Subcutaneous adipose tissue (tissue), 4 donors: ENCODE results near the gene MNX1. TPM values are rescaled to one million over a fixed set of nuclear protein-coding genes. Genes with fewer than 3 reads are reported as not detected.

Experiments
- CTCF ChIP-seq: fragments of 450-650 bp; IDR thresholded peaks from one replicate; pipeline ENCODE4 v1.5.1; 2016; ENCODE audit warnings: low read depth, mild to moderate bottlenecking, control low read depth, antibody characterized with exemption, moderate library complexity
- total RNA-seq, 4 donors: library from RNA; depleted of rRNA; stranded (reverse); fragments of >200 nt; gene quantifications; one replicate each; pipeline ENCODE4 v1.1.0, GENCODE V29; 2016

The MNX1 gene
- total RNA-seq, 4 donors from 2014 or later, result 0.17 TPM; not detected in 3

DNA sequence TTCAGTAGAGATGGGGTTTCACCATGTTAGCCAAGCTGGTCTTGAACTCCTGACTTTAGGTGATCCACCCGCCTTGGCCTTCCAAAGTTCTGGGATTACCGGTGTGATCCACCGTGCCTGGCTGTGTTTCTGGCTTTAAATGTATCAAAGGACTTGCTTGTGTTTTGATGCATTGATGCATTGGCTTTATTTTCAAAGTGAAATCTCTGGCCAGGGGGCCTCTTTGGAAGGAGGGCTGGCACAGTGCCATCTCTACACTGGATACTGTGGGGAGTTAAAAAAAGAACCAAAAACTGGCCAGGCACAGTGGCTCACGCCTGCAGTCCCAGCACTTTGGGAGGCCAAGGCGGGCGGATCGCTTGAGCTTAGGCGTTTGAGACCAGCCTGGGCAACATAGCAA, 16.0 kb downstream of the MNX1 start:
- TF ChIP-seq CTCF, result no peak

DNA sequence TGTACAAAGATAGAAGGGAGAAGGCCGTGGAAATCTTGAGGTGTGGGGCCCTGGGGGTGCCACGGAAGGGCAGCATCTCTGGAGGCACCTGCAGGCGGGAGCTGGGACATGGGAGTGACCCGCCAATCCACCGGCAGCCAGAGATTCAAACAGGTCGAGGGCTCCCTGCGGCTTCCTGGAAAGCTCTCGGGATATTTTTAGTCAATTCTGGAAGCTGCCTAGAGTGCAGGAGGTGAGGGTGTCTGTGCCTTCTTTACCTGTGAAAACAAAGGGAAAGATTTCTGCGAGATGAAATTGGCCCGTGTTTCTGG, 16.6 kb downstream of the MNX1 start:
- TF ChIP-seq CTCF, result no peak

- TF ChIP-seq CTCF, result no peak
Observed at GRCh38 chr7:156993021-156993924, 17.2 kb downstream of the MNX1 start.

DNA sequence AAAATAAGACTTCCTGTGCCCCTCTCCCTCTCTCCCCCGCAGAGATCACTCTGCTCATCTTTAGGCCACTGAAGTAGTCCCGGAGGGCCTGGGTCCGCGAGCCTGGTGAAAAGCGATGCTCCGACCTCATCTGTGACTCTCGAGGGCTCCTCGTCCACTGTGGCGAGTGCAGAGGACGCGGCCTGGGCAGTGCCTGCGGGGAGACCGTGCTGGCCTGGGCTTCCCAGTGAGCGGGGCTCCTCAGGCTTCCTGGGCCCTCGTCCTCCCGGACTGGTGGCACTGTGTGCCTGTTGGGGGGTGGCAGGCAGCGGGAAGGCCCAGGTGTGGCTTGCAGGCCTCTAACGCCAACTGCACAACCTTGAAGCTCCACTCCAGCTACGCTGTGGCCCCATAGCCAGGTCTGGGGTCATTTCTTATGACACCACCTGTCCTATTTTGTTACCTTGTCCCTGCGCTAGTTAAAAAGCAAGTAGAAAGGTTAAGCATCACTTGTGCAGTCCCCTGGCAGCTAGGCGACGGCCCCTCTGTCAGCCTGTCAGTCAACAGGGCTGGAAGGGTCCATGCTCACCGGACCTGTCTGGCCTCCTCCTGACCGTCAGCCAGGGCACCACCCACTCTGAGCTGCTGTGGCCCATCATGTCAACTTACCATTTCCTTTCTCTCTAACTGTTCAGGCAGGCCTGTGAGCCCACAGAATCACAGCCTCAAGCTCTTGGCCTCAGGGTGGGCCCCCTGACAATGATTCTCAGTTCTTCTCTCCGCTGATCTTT, 20.5 kb downstream of the MNX1 start:
- no peak for TF ChIP-seq CTCF

- no peak for TF ChIP-seq CTCF
Observed at GRCh38 chr7:156988343-156989185, 21.9 kb downstream of the MNX1 start.

- no peak for TF ChIP-seq CTCF
Observed at GRCh38 chr7:156986378-156986777, 24.1 kb downstream of the MNX1 start.
